ENCODE measurements around the gene NUP205.

GRCh38 chr7:135685306-135686084 lies 127.8 kb downstream of the NUP205 start:
- TF ChIP-seq CTCF (IDR thresholded peaks at IDR 0.05) (no peak), POLR2A (IDR thresholded peaks at IDR 0.05) (no peak)
